Aorta (tissue), 5 donors: ENCODE results near the gene RNU2-1. TPM values are rescaled to one million over a fixed set of nuclear protein-coding genes. Genes with fewer than 3 reads are reported as not detected.
"Not testable (repeated sequence)": the region's sequence is repeated elsewhere in the genome, so short reads cannot be mapped to it uniquely, and the experiment has no call there.

Experiments used
- ATAC-seq: fragments of 200-7000 bp; cut with Tn5 transposase; one replicate; pipeline ENCODE4 v1.9.1; 2022; ENCODE audit warnings: moderate library complexity; ENCODE audit not compliant: low FRiP score
- DNase-seq, 2 donors: peaks; one replicate each; pipeline ENCODE4 v3.0.0-alpha.2; 2020
- H3K27ac ChIP-seq, 2 donors: one replicate each; pipeline ENCODE4 v1.5.1; 2013; ENCODE audit warnings: low read length in 2 of 2, mild to moderate bottlenecking in 2 of 2, moderate library complexity in 2 of 2, control low read depth in 1 of 2, inconsistent platforms in 1 of 2, low read depth in 1 of 2
- H3K27me3 ChIP-seq, 2 donors: one replicate each; pipeline ENCODE4 v1.6.1; 2013; ENCODE audit warnings: control low read depth in 1 of 2, low read length in 1 of 2, mild to moderate bottlenecking in 1 of 2, moderate library complexity in 1 of 2; ENCODE audit not compliant: insufficient read depth in 2 of 2, control insufficient read depth in 1 of 2
- H3K36me3 ChIP-seq, 2 donors: one replicate each; pipeline ENCODE4 v1.6.1; 2013; ENCODE audit warnings: control low read depth in 1 of 2, low read length in 1 of 2, mild to moderate bottlenecking in 1 of 2; ENCODE audit not compliant: insufficient read depth in 2 of 2, control insufficient read depth in 1 of 2
- H3K4me1 ChIP-seq, 2 donors: one replicate each; pipeline ENCODE4 v1.6.1; 2013; ENCODE audit warnings: low read length in 2 of 2, control low read depth in 1 of 2, mild to moderate bottlenecking in 1 of 2, moderate library complexity in 1 of 2; ENCODE audit not compliant: insufficient read depth in 2 of 2, control insufficient read depth in 1 of 2
- H3K4me3 ChIP-seq, 2 donors: one replicate each; pipeline ENCODE4 v1.5.1; 2013; ENCODE audit warnings: low read length in 2 of 2, control low read depth in 1 of 2, mild to moderate bottlenecking in 1 of 2
- H3K9me3 ChIP-seq: one replicate; pipeline ENCODE4 v1.6.1; 2013; ENCODE audit warnings: mild to moderate bottlenecking, low read length; ENCODE audit not compliant: control insufficient read depth
- WGBS, 2 donors: extraction: QIAGEN DNeasy Blood & Tissue Kit; methylation state at CpG; one replicate each; pipeline ENCODE4 v1.1.7; 2013; 5-methylcytosine and 5-hydroxymethylcytosine counted together
- intact Hi-C, 2 donors: fragments of 100-400 bp; cut with DNase I; formaldehyde crosslinking; loops; one replicate each; pipeline versions ENCODE4 v1.14.2 to v1.15.0; 2022
- long read RNA-seq, 2 donors: library from polyadenylated mRNA; unstranded; transcript quantifications; one replicate each; pipeline ENCODE4 v2.0.0, GENCODE V29; 2020 to 2021
- polyA plus RNA-seq, 2 donors: library from polyadenylated mRNA; stranded (reverse); fragments of 200-250 nt; gene quantifications; one replicate each; pipeline ENCODE4 v1.2.3, GENCODE V29; 2013
- total RNA-seq, 2 donors: library from RNA; stranded (reverse); fragmentation: NEBNext Ultra II Directional; extraction: Animal tissue kit (Norgen Biotek cat#: 25700); gene quantifications; one replicate each; pipeline ENCODE4 v1.2.1, GENCODE V29; 2021
- donor health status: healthy with polysubstance abuse.
- donor health status: Bipolar disorder and iron deficiency.
- donor health status: DM: no; HTN: no; CAD: no.
- donor health status: DM: no; HTN: no; CAD: no.
- donor health status: DM: yes; HTN: yes; CAD: no.

Gene RNU2-1
- total RNA-seq (1,000 to 10,000 TPM; 2,414 to 5,422 TPM), polyA plus RNA-seq (not detected)
- long read RNA-seq, donor 1: 0 reads
- long read RNA-seq, donor 2: 0 reads

DNA sequence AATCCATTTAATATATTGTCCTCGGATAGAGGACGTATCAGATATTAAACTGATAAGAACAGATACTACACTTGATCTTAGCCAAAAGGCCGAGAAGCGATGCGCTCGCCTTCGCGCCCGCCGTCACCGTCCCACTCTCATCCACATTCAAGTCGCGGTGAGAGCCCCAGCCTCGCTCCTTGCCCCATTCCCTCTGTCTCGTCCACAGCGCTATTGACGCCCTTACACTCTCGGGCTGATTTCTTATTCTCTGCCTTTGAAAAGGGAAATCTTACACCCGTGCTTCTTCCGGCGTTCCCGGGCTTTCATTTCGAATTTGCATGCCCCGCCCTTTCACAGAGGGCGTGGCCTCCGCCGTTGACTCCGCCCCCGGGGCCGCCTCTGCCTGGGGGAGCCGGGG is at the start of gene RNU2-1:
Gene RNU2-1 (minus strand): TSS at position 101 of the 400 bp plus-strand sequence.
- H3K4me1 ChIP-seq, H3K36me3 ChIP-seq, DNase-seq, H3K27me3 ChIP-seq, H3K9me3 ChIP-seq, H3K4me3 ChIP-seq, intact Hi-C loops, H3K27ac ChIP-seq, ATAC-seq: not testable (repeated sequence)
- no CpG with 5 or more reads among the region's 31 CpGs for WGBS, 2 donors

GRCh38 chr17:43272914-43273313 is 39.1 kb upstream of the RNU2-1 start:
- WGBS, 2 donors: no CpG with 5 or more reads among the region's 30 CpGs
- intact Hi-C loops, ATAC-seq, H3K9me3 ChIP-seq, DNase-seq, H3K27ac ChIP-seq, H3K27me3 ChIP-seq, H3K4me1 ChIP-seq, H3K36me3 ChIP-seq, H3K4me3 ChIP-seq: not testable (repeated sequence)

DNA sequence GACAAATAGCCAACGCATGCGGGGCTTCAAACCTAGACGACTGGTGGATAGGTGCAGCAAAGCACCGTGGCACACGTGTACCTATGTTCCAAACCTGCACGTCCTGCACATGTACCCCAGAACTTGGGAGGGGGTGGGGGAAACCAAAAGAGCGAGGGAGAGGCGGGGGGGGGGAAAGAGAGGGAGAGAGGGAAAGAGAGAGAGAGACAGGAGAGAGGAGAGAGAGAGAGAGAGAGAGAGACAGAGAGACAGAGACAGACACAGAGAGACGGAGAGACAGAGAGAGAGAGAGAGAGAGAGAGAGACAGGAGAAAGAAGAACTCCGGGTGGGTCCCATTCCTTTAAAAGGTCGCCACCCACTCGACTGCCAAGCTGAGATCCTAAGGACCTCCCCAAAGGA is 38.7 kb upstream of the RNU2-1 start:
- H3K4me3 ChIP-seq: not testable (repeated sequence)
- no CpG with 5 or more reads among the region's 12 CpGs for WGBS, 2 donors

DNA sequence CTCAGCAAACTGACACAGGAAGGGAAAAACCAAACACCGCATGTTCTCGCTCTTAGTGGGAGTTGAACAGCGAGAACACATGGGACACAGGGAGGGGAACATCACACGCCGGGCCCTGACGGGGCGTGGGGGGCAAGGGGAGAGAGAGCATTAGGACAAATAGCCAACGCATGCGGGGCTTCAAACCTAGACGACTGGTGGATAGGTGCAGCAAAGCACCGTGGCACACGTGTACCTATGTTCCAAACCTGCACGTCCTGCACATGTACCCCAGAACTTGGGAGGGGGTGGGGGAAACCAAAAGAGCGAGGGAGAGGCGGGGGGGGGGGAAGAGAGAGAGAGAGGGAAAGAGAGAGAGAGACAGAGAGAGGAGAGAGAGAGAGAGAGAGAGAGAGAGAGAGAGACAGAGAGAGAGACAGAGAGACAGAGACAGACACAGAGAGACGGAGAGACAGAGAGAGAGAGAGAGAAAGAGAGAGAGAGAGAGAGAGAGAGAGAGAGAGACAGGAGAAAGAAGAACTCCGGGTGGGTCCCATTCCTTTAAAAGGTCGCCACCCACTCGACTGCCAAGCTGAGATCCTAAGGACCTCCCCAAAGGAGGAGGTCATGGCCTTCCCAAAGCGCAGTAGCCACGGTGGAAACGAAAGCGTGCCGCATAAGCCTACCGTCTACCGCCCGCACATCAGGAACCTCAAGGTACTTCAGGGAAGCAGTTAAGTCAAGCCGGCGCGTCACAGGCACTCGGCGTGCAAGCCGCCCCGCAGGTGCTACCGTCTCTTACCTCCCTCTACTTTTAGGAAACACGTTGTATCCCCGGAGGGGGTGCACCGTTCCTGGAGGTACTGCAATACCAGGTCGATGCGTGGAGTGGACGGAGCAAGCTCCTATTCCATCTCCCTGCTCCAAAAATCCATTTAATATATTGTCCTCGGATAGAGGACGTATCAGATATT is 37.1 kb upstream of the RNU2-1 start:
- H3K9me3 ChIP-seq, DNase-seq, H3K27me3 ChIP-seq, intact Hi-C loops, H3K36me3 ChIP-seq, H3K4me3 ChIP-seq, H3K4me1 ChIP-seq, H3K27ac ChIP-seq, ATAC-seq: not testable (repeated sequence)
- no CpG with 5 or more reads among the region's 43 CpGs for WGBS, 2 donors

More for the DNA sequence above, 38.7 kb upstream of the RNU2-1 start:
- intact Hi-C loops, H3K27ac ChIP-seq, DNase-seq, H3K27me3 ChIP-seq, H3K36me3 ChIP-seq, ATAC-seq, H3K4me1 ChIP-seq, H3K9me3 ChIP-seq: not testable (repeated sequence)

DNA sequence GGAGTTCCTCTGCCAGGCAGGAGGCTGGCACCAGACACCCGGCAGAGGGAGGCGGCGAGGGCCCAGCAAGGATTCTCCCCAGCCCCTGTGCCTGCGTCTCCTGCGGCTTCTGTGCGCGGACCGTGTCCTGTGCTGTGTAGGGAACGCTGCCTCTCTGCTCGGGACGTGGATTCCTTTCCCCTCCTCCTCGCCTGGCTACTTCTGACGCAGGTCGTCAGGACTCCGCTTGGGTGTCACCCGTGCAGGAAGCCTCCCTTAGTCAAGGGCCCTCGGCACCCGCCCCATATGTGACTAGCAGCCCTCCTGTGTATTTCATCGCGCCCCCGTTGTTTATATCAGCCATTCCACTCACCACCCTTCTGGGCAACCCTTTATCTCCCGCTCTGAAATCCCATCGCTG is 12.7 kb upstream of the RNU2-1 start:
- ATAC-seq, H3K27ac ChIP-seq, DNase-seq, H3K4me1 ChIP-seq, H3K4me3 ChIP-seq, intact Hi-C loops, H3K9me3 ChIP-seq, H3K27me3 ChIP-seq, H3K36me3 ChIP-seq: not testable (repeated sequence)
- 4 to 10% methylated on average over 8 to 12 of the region's 23 CpGs for whole genome bisulfite sequencing, 2 donors

DNA sequence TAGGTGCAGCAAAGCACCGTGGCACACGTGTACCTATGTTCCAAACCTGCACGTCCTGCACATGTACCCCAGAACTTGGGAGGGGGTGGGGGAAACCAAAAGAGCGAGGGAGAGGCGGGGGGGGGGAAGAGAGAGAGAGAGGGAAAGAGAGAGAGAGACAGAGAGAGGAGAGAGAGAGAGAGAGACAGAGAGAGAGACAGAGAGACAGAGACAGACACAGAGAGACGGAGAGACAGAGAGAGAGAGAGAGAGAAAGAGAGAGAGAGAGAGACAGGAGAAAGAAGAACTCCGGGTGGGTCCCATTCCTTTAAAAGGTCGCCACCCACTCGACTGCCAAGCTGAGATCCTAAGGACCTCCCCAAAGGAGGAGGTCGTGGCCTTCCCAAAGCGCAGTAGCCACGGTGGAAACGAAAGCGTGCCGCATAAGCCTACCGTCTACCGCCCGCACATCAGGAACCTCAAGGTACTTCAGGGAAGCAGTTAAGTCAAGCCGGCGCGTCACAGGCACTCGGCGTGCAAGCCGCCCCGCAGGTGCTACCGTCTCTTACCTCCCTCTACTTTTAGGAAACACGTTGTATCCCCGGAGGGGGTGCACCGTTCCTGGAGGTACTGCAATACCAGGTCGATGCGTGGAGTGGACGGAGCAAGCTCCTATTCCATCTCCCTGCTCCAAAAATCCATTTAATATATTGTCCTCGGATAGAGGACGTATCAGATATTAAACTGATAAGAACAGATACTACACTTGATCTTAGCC is 7.0 kb upstream of the RNU2-1 start:
- H3K27ac ChIP-seq, H3K36me3 ChIP-seq, ATAC-seq, H3K27me3 ChIP-seq, intact Hi-C loops, H3K4me1 ChIP-seq, DNase-seq, H3K4me3 ChIP-seq, H3K9me3 ChIP-seq: not testable (repeated sequence)
- no CpG with 5 or more reads among the region's 34 CpGs for WGBS, 2 donors

DNA sequence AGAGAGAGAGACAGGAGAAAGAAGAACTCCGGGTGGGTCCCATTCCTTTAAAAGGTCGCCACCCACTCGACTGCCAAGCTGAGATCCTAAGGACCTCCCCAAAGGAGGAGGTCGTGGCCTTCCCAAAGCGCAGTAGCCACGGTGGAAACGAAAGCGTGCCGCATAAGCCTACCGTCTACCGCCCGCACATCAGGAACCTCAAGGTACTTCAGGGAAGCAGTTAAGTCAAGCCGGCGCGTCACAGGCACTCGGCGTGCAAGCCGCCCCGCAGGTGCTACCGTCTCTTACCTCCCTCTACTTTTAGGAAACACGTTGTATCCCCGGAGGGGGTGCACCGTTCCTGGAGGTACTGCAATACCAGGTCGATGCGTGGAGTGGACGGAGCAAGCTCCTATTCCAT is 5.8 kb upstream of the RNU2-1 start:
- ATAC-seq, DNase-seq, H3K9me3 ChIP-seq, H3K4me1 ChIP-seq, intact Hi-C loops, H3K27me3 ChIP-seq, H3K4me3 ChIP-seq, H3K36me3 ChIP-seq, H3K27ac ChIP-seq: not testable (repeated sequence)
- WGBS, 2 donors: 0% methylated on average over 1 of the region's 26 CpGs; no CpG with 5 or more reads in 1 of the 2 donors

DNA sequence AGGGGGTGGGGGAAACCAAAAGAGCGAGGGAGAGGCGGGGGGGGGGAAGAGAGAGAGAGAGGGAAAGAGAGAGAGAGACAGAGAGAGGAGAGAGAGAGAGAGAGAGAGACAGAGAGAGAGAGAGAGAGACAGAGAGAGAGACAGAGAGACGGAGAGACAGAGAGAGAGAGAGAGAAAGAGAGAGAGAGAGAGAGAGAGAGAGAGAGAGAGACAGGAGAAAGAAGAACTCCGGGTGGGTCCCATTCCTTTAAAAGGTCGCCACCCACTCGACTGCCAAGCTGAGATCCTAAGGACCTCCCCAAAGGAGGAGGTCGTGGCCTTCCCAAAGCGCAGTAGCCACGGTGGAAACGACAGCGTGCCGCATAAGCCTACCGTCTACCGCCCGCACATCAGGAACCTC is 514 bp downstream of the RNU2-1 start:
- H3K4me3 ChIP-seq, intact Hi-C loops, H3K4me1 ChIP-seq, DNase-seq, H3K36me3 ChIP-seq, H3K27me3 ChIP-seq, ATAC-seq, H3K27ac ChIP-seq, H3K9me3 ChIP-seq: not testable (repeated sequence)
- 0% methylated on average over 3 of the region's 15 CpGs; no CpG with 5 or more reads in 1 of the 2 donors for WGBS, 2 donors
